UCSD-AML1 (cell line): ENCODE data around the gene PCGF3.
"Not testable (repeated sequence)": the region's sequence is repeated elsewhere in the genome, so short reads cannot be mapped to it uniquely, and the experiment has no call there.

Source experiments
- DNase-seq: peaks from one replicate; lab custom pipeline; 2025; ENCODE audit not compliant: unreplicated experiment; lab: John Stamatoyannopoulos, UW

The PCGF3 gene

GRCh38 chr4:667545-667925, 38.1 kb upstream of the PCGF3 start:
- DNase-seq: no peak

GRCh38 chr4:668219-668618, 37.4 kb upstream of the PCGF3 start:
- DNase-seq: not testable (repeated sequence)

- DNase-seq: not testable (repeated sequence)
Measured at GRCh38 chr4:669806-670559, 35.6 kb upstream of the PCGF3 start.

- DNase-seq: no peak
Measured at GRCh38 chr4:671769-672168, 33.9 kb upstream of the PCGF3 start.

- peak; percentile 29 for DNase-seq
Measured at GRCh38 chr4:673349-674091, 32.1 kb upstream of the PCGF3 start.

GRCh38 chr4:674172-675035, 31.2 kb upstream of the PCGF3 start, which contains the start of the genes ATP5ME and MYL5:
TSS of gene ATP5ME (minus strand) at chr4:674276. CDS start at chr4:674247, 29 bp downstream.
TSS of gene MYL5 (plus strand) at chr4:674542. CDS start at chr4:678027, 3,485 bp downstream.
- DNase-seq: peak; percentile 98

GRCh38 chr4:675036-675882, 30.4 kb upstream of the PCGF3 start:
- DNase-seq: no peak

- DNase-seq: no peak
Measured at GRCh38 chr4:675980-676870, 29.4 kb upstream of the PCGF3 start.

GRCh38 chr4:676871-677235, 28.8 kb upstream of the PCGF3 start:
- no peak for DNase-seq

- no peak for DNase-seq
Measured at GRCh38 chr4:677431-678293, 28.0 kb upstream of the PCGF3 start.

GRCh38 chr4:678331-679103, 27.1 kb upstream of the PCGF3 start:
- no peak for DNase-seq

GRCh38 chr4:679104-679481, 26.5 kb upstream of the PCGF3 start:
- DNase-seq: no peak

- DNase-seq: no peak
Measured at GRCh38 chr4:679629-680028, 26.0 kb upstream of the PCGF3 start.

GRCh38 chr4:680091-680490, 25.5 kb upstream of the PCGF3 start:
- DNase-seq: no peak

GRCh38 chr4:680551-680927, 25.1 kb upstream of the PCGF3 start:
- no peak for DNase-seq

- no peak for DNase-seq
Measured at GRCh38 chr4:680928-681645, 24.5 kb upstream of the PCGF3 start.

- no peak for DNase-seq
Measured at GRCh38 chr4:681736-682451, 23.7 kb upstream of the PCGF3 start.
